Upper lobe of left lung (tissue), 6 donors: ENCODE data around the gene ACER1. TPM values are rescaled to one million over a fixed set of nuclear protein-coding genes. Genes with fewer than 3 reads are reported as not detected.

Source experiments
- ATAC-seq, 2 donors: fragments of 200-7000 bp; cut with Tn5 transposase; one replicate each; pipeline ENCODE4 v1.9.1; 2022; ENCODE audit warnings: mild to moderate bottlenecking in 2 of 2, moderate library complexity in 2 of 2; ENCODE audit not compliant: low FRiP score in 2 of 2
- DNase-seq, 2 donors: peaks; one replicate each; pipeline ENCODE4 v3.0.0-alpha.2; 2019 to 2020
- H3K27ac ChIP-seq, 4 donors: fragments of 200-600 bp; sonication (generic); one replicate each; pipeline ENCODE4 v1.5.1; 2016 to 2019
- H3K27me3 ChIP-seq, 4 donors: fragments of 200-600 bp; sonication (generic); one replicate each; pipeline ENCODE4 v1.5.1; 2017 to 2019
- H3K36me3 ChIP-seq, 4 donors: fragments of 200-600 bp; sonication (generic); one replicate each; pipeline ENCODE4 v1.5.1; 2016 to 2019
- H3K4me1 ChIP-seq, 4 donors: fragments of 200-600 bp; sonication (generic); one replicate each; pipeline ENCODE4 v1.5.1; 2018 to 2019
- H3K4me3 ChIP-seq, 4 donors: fragments of 200-600 bp; sonication (generic); one replicate each; pipeline ENCODE4 v1.5.1; 2017 to 2019; ENCODE audit warnings: mild to moderate bottlenecking in 2 of 4, moderate library complexity in 1 of 4
- H3K9me3 ChIP-seq, 4 donors: fragments of 200-600 bp; sonication (generic); one replicate each; pipeline ENCODE4 v1.5.1; 2018 to 2019
- EP300 ChIP-seq, 4 donors: sonication (generic); formaldehyde crosslinking; IDR thresholded peaks; one replicate each; pipeline ENCODE4 v1.5.1; 2017; ENCODE audit warnings: antibody characterized with exemption in 4 of 4, control low read depth in 2 of 4
- POLR2A ChIP-seq, 4 donors: fragments of 450-650 bp; IDR thresholded peaks; one replicate each; pipeline ENCODE4 v1.5.1; 2016 to 2017; ENCODE audit warnings: antibody characterized with exemption in 4 of 4, mild to moderate bottlenecking in 2 of 4
- POLR2AphosphoS5 ChIP-seq, 2 donors: sonication (generic); formaldehyde crosslinking; IDR thresholded peaks; one replicate each; pipeline ENCODE4 v1.5.1; 2017; ENCODE audit warnings: antibody characterized with exemption in 2 of 2
- WGBS, 2 donors: methylation state at CpG; one replicate each; pipeline ENCODE4 v1.1.5; 2017 to 2018; 5-methylcytosine and 5-hydroxymethylcytosine counted together
- total RNA-seq, 6 donors: library from RNA; depleted of rRNA in 4 of 6; stranded (reverse); fragments of >200 nt in 4 of 6; gene quantifications; one replicate each; pipeline versions ENCODE4 v1.1.0 to v1.2.1, GENCODE V29; 2016 to 2021
- TF ChIP-seq, protein P1 (sequence below), 6 experiments: fragments of 450-650 bp in 4 of 6; fragments of 200-600 bp in 2 of 6; sonication (generic) in 2 of 6; IDR thresholded peaks; one replicate each; pipeline ENCODE4 v1.5.1; 2016 to 2019; ENCODE audit warnings: antibody characterized with exemption in 6 of 6
- donor health status: DM: no; HTN: no; CAD: no; lungs with moderate emphysema.
- donor health status: DM: no; HTN: yes; CAD: no; lungs with severe emphysema.

The ACER1 gene
- total RNA-seq, 6 donors from 2014 or later: not detected

DNA sequence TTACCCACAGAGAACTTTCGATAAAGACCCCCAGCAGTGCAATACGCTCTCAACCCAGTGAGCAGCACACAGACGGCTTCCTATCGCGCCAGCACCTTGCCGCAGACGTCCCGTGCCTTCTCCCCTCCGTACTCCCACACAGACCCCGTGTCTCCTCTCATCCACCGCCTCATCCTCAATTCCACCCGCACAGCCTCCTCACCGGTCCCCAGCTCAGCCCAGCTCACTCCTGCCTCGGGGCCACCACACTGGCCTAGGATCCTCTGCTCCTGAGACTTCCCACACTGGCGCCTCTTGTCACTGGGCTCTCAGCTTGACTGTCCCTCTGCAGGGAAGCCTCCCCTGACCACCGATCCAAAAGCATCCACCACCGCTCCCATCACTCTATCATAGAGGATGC lies 62.6 kb downstream of the ACER1 start:
- Histone ChIP-seq H3K9me3 (no peaks in the 10 kb centered on the region), H3K27me3 (no peaks in the 10 kb centered on the region), H3K4me3 (peak overlapping the region in 2 of 4 donors; percentile 29 to 35), H3K36me3 (peaks cover 0 to 40% (median 16%) of the 10 kb centered on the region in 4 donors), H3K4me1 (peaks cover 74 to 88% (median 82%) of the 10 kb centered on the region in 4 donors), H3K27ac (peak overlapping the region; percentile 89 to 95 (median 92))
- DNase-seq: peak in 1 of 2 donors; percentile 39
- 91 to 92% methylated on average over 17 of the region's 17 CpGs for WGBS, 2 donors
- no peak for ATAC-seq
- no peak for TF ChIP-seq POLR2AphosphoS5 (IDR thresholded peaks at IDR 0.05)
- TF ChIP-seq, protein P1, sequence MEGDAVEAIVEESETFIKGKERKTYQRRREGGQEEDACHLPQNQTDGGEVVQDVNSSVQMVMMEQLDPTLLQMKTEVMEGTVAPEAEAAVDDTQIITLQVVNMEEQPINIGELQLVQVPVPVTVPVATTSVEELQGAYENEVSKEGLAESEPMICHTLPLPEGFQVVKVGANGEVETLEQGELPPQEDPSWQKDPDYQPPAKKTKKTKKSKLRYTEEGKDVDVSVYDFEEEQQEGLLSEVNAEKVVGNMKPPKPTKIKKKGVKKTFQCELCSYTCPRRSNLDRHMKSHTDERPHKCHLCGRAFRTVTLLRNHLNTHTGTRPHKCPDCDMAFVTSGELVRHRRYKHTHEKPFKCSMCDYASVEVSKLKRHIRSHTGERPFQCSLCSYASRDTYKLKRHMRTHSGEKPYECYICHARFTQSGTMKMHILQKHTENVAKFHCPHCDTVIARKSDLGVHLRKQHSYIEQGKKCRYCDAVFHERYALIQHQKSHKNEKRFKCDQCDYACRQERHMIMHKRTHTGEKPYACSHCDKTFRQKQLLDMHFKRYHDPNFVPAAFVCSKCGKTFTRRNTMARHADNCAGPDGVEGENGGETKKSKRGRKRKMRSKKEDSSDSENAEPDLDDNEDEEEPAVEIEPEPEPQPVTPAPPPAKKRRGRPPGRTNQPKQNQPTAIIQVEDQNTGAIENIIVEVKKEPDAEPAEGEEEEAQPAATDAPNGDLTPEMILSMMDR (IDR thresholded peaks at IDR 0.05): no peak
- TF ChIP-seq POLR2A (IDR thresholded peaks at IDR 0.05): no peak
- no peak for TF ChIP-seq EP300 (IDR thresholded peaks at IDR 0.05)

DNA sequence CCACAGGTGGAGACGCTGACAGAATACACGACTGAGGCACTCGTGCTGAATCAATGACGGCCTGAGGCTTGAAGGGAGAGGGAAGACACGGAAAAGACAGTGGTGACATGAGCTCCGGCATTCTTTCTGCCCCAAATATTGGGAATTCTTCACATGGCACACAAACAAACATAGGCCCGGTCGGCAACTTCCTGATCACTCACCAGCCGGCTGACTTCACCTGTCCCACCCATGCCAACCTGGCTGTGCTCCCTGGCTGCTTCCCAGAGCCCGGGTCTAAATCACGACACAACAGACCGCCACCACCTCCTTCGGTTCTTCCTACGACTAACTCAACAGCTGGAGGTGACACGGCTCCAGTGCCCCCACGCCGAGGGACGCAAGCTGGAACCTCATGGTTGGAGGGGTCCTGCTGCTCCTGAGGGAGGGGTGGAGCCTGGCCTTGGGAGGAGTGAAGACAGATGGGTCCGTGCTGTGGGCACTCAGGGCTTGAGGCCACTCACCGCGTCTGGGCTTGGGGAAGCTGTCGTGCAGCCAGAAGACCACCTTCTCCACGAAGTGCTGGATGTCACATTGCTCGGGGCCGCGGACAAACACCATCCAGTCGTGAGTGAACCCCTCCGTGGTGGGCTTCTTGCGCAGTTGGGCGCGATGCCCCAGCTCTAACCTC lies 63.2 kb downstream of the ACER1 start:
- Histone ChIP-seq H3K4me3 (peak overlapping the region in 1 of 4 donors; percentile 6), H3K4me1 (peaks cover 71 to 87% (median 78%) of the 10 kb centered on the region in 4 donors), H3K36me3 (peaks cover 0 to 43% (median 16%) of the 10 kb centered on the region in 4 donors), H3K9me3 (no peaks in the 10 kb centered on the region), H3K27me3 (no peaks in the 10 kb centered on the region), H3K27ac (peak overlapping the region; percentile 89 to 95 (median 92))
- DNase-seq (peak in 1 of 2 donors; percentile 74), ATAC-seq (no peak)
- TF ChIP-seq, protein P1 (IDR thresholded peaks at IDR 0.05): no peak
- 83 to 87% methylated on average over 25 to 31 of the region's 31 CpGs for WGBS, 2 donors

DNA sequence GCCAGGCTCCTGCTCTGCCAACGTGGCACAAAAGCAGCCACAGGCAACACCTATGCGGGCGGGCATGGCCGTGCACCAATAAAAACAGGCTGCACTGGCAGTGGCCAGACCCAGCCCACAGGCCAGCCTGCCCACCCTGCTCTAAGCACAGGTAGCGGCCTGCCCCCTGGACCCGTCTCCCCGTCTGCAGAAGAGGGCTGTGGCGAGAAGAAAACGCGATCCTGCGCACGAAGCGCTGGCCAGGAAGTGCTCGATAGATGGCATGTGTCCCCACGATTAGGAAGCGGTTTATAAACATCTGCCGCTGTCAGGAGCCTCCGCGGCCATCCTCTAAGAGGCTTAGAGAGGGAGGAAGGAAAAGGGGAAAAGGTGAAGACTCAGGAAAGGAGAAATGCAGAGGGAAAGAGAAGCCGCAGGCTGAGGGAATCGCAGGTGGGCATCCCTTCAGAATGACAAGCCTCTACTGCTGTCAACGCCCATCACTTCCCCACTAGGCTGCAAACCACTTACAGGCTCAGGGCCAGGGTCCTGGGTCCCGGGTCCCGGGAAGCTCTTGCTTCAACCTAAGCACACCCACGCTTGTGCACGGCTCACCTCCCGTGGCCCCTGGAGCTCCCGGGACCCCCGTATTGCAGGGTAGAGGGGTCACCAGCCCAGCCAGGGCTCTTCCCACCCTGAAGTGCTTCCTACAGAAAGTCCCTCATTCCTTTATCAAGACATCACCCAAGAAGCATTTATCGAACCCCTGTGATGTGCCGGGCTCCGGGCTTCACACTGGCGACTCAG lies 64.1 kb downstream of the ACER1 start:
- H3K36me3 ChIP-seq: peaks cover 0 to 46% (median 16%) of the 10 kb centered on the region in 4 donors
- no peak for DNase-seq
- TF ChIP-seq, protein P1 (IDR thresholded peaks at IDR 0.05): no peak
- TF ChIP-seq POLR2AphosphoS5 (IDR thresholded peaks at IDR 0.05): peak in 1 of 2 donors; percentile 29
- no peak for TF ChIP-seq POLR2A (IDR thresholded peaks at IDR 0.05)
- TF ChIP-seq EP300 (IDR thresholded peaks at IDR 0.05): no peak
- H3K9me3 ChIP-seq: no peaks in the 10 kb centered on the region
- WGBS, 2 donors: 55 to 63% methylated on average over 31 to 32 of the region's 33 CpGs
- H3K27ac ChIP-seq: peak overlapping the region in 3 of 4 donors; percentile 89 to 95 (median 94)
- peak overlapping the region in 1 of 4 donors; percentile 19 for H3K4me3 ChIP-seq
- no peak for ATAC-seq
- no peaks in the 10 kb centered on the region for H3K27me3 ChIP-seq
- peaks cover 65 to 82% (median 69%) of the 10 kb centered on the region in 4 donors for H3K4me1 ChIP-seq

DNA sequence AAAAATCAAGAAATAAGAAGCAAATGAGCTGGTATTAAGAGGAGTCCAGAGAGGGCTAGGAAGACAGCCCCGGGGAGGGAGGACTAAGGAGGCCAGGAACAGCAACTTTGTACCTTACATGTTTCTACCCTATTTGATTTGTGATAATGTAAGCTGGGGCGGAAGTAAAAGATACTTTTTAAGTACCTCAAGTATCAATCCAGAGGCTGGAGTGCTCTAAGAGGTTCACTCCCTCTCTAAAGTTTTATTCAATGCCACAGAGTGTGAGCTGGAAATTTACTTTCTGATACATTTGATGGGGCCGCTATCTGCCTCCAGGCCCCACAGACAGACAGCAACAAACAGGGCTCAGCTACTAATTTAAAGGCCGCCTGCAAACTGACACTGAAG lies 65.0 kb downstream of the ACER1 start:
- Histone ChIP-seq H3K36me3 (peaks cover 0 to 48% (median 16%) of the 10 kb centered on the region in 4 donors), H3K27me3 (no peaks in the 10 kb centered on the region), H3K9me3 (no peaks in the 10 kb centered on the region), H3K4me1 (peaks cover 64 to 82% (median 68%) of the 10 kb centered on the region in 4 donors), H3K27ac (peak overlapping the region in 3 of 4 donors; percentile 89 to 95 (median 94)), H3K4me3 (no peak overlapping the region)
- WGBS, 2 donors: 66 to 76% methylated on average over 4 of the region's 4 CpGs
- no peak for DNase-seq
- TF ChIP-seq POLR2AphosphoS5 (IDR thresholded peaks at IDR 0.05): no peak
- TF ChIP-seq POLR2A (IDR thresholded peaks at IDR 0.05): no peak
- TF ChIP-seq EP300 (IDR thresholded peaks at IDR 0.05): no peak
- no peak for ATAC-seq
